Bronchial epithelial cell (primary cell): ENCODE results near the gene THSD4. TPM values are rescaled to one million over a fixed set of nuclear protein-coding genes. Genes with fewer than 3 reads are reported as not detected.

Experiments
- DNase-seq: peaks from one replicate; pipeline ENCODE4 v3.0.0-alpha.2; 2010; ENCODE audit warnings: low read depth
- FAIRE-seq: peaks from 2 replicates; lab custom pipeline; 2011; peaks lifted over from hg19 to GRCh38; lab: Jason Lieb, UNC
- H3K27me3 ChIP-seq: 2 replicates; pipeline ENCODE4 v1.5.1; 2011; ENCODE audit warnings: low read length; ENCODE audit not compliant: control insufficient read depth, insufficient read depth
- H3K36me3 ChIP-seq: 2 replicates; pipeline ENCODE4 v1.5.1; 2011; ENCODE audit warnings: low read length; ENCODE audit not compliant: control insufficient read depth, insufficient read depth
- H3K4me3 ChIP-seq: 2 replicates; pipeline ENCODE4 v1.5.1; 2011; ENCODE audit warnings: mild to moderate bottlenecking, low read depth, low read length, control low read depth
- total RNA-seq: library from RNA; depleted of rRNA; stranded (reverse); fragments of >200 nt; gene quantifications from 2 replicates; pipeline ENCODE4 v1.2.1, GENCODE V29; 2014
- TF ChIP-seq, protein P1 (sequence below): IDR thresholded peaks from 2 replicates; pipeline ENCODE4 v1.5.1; 2011; ENCODE audit warnings: mild to moderate bottlenecking, moderate library complexity, low read length, control low read depth, inconsistent platforms; ENCODE audit not compliant: insufficient read depth, severe bottlenecking

THSD4 gene
- 11.5 and 14.5 TPM in 2 replicates for total RNA-seq

DNA sequence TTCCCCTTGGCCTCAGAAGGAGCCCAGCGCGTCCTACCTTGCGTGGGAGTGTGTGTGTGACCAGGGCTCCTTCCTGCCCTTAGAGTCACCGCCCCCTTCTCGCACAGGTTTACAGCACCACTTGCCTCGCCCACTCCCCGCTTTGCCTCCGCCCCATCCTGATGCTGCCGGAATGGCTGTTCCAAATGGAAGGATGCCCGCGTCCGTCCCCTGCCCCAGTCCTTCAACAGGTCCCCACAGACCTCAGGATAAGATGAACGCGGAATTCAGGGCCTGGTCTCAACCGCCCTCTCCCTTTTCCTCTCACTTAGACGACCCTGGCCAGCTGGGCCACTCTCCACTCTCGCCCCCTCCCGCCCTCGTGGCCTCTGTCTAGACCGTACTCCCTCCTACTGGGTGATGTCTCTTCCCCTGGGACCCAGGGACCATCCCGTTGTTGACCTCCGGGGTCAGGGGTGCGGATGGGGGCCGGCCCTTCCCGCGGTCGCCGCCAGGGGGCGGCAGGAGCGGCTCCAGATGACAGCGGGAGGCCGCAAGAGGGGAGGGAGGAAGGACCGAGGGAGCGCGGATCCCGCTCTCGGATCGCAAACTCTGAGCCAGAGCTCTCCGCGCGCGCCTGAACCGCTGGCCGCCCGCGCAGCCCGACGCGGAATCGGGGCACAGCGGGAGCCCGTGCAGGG is at the start of gene THSD4:
TSS of gene THSD4 (plus strand) at position 585 of the 680 bp plus-strand sequence.
- DNase-seq (no peak), FAIRE-seq (no peak)
- Histone ChIP-seq H3K4me3 (peak within 1 kb of the TSS; percentile 78), H3K36me3 (no peaks in the 10 kb centered on the region), H3K27me3 (no peaks in the 10 kb centered on the region)
- TF ChIP-seq, protein P1, sequence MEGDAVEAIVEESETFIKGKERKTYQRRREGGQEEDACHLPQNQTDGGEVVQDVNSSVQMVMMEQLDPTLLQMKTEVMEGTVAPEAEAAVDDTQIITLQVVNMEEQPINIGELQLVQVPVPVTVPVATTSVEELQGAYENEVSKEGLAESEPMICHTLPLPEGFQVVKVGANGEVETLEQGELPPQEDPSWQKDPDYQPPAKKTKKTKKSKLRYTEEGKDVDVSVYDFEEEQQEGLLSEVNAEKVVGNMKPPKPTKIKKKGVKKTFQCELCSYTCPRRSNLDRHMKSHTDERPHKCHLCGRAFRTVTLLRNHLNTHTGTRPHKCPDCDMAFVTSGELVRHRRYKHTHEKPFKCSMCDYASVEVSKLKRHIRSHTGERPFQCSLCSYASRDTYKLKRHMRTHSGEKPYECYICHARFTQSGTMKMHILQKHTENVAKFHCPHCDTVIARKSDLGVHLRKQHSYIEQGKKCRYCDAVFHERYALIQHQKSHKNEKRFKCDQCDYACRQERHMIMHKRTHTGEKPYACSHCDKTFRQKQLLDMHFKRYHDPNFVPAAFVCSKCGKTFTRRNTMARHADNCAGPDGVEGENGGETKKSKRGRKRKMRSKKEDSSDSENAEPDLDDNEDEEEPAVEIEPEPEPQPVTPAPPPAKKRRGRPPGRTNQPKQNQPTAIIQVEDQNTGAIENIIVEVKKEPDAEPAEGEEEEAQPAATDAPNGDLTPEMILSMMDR, result peak; percentile 96

DNA sequence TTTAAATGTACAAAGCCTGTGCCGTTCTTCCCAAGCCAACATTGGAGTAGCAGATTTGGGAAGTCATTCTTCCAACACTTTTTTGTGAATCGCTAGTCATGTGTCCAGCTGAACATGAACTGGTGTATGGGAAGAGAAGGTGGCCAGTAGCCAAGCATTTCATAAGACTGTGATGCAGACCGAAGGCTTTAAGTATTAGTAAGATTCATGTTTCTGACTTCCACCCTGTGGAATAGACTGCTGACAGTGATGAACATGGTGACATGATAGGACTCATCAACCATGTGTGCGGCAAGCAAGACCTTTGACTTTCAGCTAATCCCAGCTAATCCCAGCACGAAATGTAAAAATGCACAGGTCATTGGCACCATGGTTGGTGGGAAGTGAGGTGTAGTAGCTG is 48.3 kb upstream of the THSD4 start:
- no peak overlapping the region for H3K4me3 ChIP-seq

DNA sequence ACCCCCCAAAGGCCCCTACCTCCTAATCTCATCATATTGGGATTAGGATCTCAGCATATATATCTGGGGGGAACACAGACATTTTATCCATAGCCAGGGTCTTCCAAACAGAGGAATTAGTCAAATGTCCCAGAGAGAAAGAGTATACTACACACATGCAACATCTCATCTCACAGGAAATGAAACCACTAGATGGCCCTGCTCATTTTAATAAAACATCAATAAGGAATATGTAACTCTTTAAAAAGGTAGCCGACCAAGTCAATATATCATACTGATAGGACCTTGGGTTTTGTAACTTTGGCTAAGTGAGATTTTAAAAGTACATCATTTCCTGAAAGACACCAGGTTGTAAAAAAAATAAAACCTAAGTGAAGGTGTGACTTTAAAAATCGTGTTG is 45.6 kb upstream of the THSD4 start:
- Histone ChIP-seq H3K27me3 (no peaks in the 10 kb centered on the region), H3K36me3 (no peaks in the 10 kb centered on the region), H3K4me3 (no peak overlapping the region)
- TF ChIP-seq, protein P1, result no peak
- no peak for FAIRE-seq
- DNase-seq, result no peak

More for the DNA sequence above, 48.3 kb upstream of the THSD4 start:
- no peak for FAIRE-seq
- TF ChIP-seq, protein P1, result no peak
- DNase-seq, result peak; percentile 75
- Histone ChIP-seq H3K27me3 (no peaks in the 10 kb centered on the region), H3K36me3 (no peaks in the 10 kb centered on the region)

DNA sequence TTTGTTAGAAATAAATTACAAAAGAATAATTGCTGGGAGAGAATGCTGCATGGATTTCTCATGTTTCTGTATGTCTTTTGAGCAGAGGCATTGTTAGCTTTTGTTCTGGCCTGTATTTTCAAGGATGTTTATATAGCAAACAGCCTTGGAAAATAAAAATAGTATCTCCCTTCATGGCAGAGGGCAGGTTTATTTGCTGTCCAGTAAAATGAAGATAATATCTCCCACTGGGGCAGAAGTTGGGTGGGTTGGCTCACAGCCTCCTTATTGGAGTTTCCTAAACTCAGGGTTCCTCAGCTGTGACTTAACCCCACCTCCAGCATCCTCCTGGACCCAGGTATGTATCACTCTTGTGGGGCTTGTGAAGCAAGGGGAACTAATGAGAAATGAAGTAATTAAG is 43.7 kb upstream of the THSD4 start:
- TF ChIP-seq, protein P1, result no peak
- DNase-seq (no peak), FAIRE-seq (no peak)
- Histone ChIP-seq H3K4me3 (no peak overlapping the region), H3K36me3 (no peaks in the 10 kb centered on the region), H3K27me3 (no peaks in the 10 kb centered on the region)

DNA sequence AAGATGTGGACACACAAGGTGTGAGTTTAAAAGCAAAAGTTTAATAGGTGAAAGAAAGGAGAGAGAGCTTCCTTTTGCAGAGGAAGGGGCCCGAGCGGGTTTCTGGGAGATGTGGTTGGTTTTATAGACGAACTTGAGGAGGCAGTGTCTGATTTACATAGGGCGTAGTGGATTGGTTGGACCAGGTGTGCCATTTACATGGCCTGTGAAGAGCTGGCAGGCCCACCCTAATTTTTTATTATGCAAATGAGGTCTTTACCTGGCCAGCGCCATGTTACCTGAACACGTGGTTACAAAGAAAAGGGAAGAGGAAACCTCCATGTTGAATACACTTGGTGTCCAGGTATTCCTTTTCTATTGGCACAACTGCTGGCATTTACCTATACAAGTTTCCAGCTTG is 42.8 kb upstream of the THSD4 start:
- TF ChIP-seq, protein P1, result no peak
- DNase-seq (no peak), FAIRE-seq (no peak)

More for the DNA sequence above, 42.8 kb upstream of the THSD4 start:
- no peak overlapping the region for H3K4me3 ChIP-seq
- H3K27me3 ChIP-seq, result no peaks in the 10 kb centered on the region
- H3K36me3 ChIP-seq, result no peaks in the 10 kb centered on the region
